HCT116 (cell line): ENCODE results near the gene DDX39B.

Experiments
- CEBPB ChIP-seq: IDR thresholded peaks from 2 replicates; pipeline ENCODE4 v1.6.1; 2012; ENCODE audit warnings: low read depth
- CTCF ChIP-seq, 3 experiments: fragments of 200-600 bp in 1 of 3; sonication (generic) in 1 of 3; IDR thresholded peaks in 2 of 3; conservative IDR thresholded peaks in 1 of 3; 2 replicates each; pipeline ENCODE4 v1.5.1; 2012 to 2017; ENCODE audit warnings: low read depth in 2 of 3, low read length in 2 of 3, antibody characterized with exemption in 1 of 3, borderline replicate concordance in 1 of 3, control low read depth in 1 of 3, mild to moderate bottlenecking in 1 of 3, mixed read lengths in 1 of 3, mixed run types in 1 of 3, moderate library complexity in 1 of 3; ENCODE audit not compliant: insufficient read depth in 1 of 3
- ELF1 ChIP-seq: IDR thresholded peaks from 2 replicates; pipeline ENCODE4 v1.6.1; 2012; ENCODE audit warnings: low read depth, borderline replicate concordance
- EZH2 ChIP-seq: fragments of 200-600 bp; sonication (generic); IDR thresholded peaks from 2 replicates; pipeline ENCODE4 v1.6.1; 2017; ENCODE audit warnings: antibody characterized with exemption, mixed run types
- EZH2phosphoT487 ChIP-seq: fragments of 200-600 bp; IDR thresholded peaks from 2 replicates; pipeline ENCODE4 v1.6.1; 2018; ENCODE audit warnings: antibody characterized with exemption, borderline replicate concordance
- JUND ChIP-seq: IDR thresholded peaks from 2 replicates; pipeline ENCODE4 v1.6.1; 2012
- POLR2A ChIP-seq: IDR thresholded peaks from 2 replicates; pipeline ENCODE4 v1.7.0; 2011; ENCODE audit warnings: borderline replicate concordance; ENCODE audit not compliant: insufficient read depth, insufficient read length; ENCODE audit errors: extremely low read depth
- POLR2AphosphoS5 ChIP-seq: IDR thresholded peaks from 2 replicates; pipeline ENCODE4 v1.6.1; 2011; ENCODE audit warnings: mild to moderate bottlenecking, low read depth, low read length, moderate library complexity
- RAD21 ChIP-seq: IDR thresholded peaks from 2 replicates; pipeline ENCODE4 v1.6.1; 2012; ENCODE audit warnings: low read depth, mild to moderate bottlenecking
- REST ChIP-seq: IDR thresholded peaks from 2 replicates; pipeline ENCODE4 v1.6.1; 2012; ENCODE audit warnings: low read depth
- SIN3A ChIP-seq: IDR thresholded peaks from 2 replicates; pipeline ENCODE4 v1.6.1; 2012; ENCODE audit warnings: low read depth
- ZFX ChIP-seq: fragments of 450-650 bp; IDR thresholded peaks from 2 replicates; pipeline ENCODE4 v1.6.1; 2017

- no peak for TF ChIP-seq RAD21
- TF ChIP-seq CTCF (IDR thresholded peaks at IDR 0.05 in 2 of 3, conservative IDR thresholded peaks at IDR 0.05 in 1 of 3; ENCODE audit: borderline replicate concordance in 1 of 3, insufficient read depth in 1 of 3, low read depth in 2 of 3, low read length in 2 of 3), result no peak
- no peak for TF ChIP-seq EZH2
- TF ChIP-seq POLR2AphosphoS5, result no peak
- TF ChIP-seq POLR2A, result no peak
- TF ChIP-seq EZH2phosphoT487, result no peak
- no peak for TF ChIP-seq ZFX
- no peak for TF ChIP-seq REST
- TF ChIP-seq CEBPB, result no peak
- no peak for TF ChIP-seq ELF1
- no peak for TF ChIP-seq JUND
- no peak for TF ChIP-seq SIN3A
Observed at GRCh38 chr6:31545291-31545690, 3.5 kb upstream of the DDX39B start.
